Left lung (tissue), 10 donors: Measurements from ENCODE around the gene MYO1F. TPM values are rescaled to one million over a fixed set of nuclear protein-coding genes. Genes with fewer than 3 reads are reported as not detected.

Experiments used
- ATAC-seq: fragments of 200-7000 bp; cut with Tn5 transposase; one replicate; pipeline ENCODE4 v1.9.1; 2020; ENCODE audit warnings: moderate library complexity
- DNase-seq, 4 donors: peaks; one replicate each; pipeline ENCODE4 v3.0.0-alpha.2; 2013 to 2020
- H3K27ac ChIP-seq, 2 donors: fragments of 200-600 bp; sonication (generic) in 1 of 2; one replicate each; pipeline versions ENCODE4 v1.5.0 to v1.8.0; 2020 to 2021
- H3K27me3 ChIP-seq, 2 donors: fragments of 200-600 bp; sonication (generic) in 1 of 2; one replicate each; pipeline versions ENCODE4 v1.5.0 to v1.8.0; 2020 to 2021
- H3K36me3 ChIP-seq, 2 donors: fragments of 200-600 bp; sonication (generic) in 1 of 2; one replicate each; pipeline versions ENCODE4 v1.5.0 to v1.8.0; 2020 to 2021
- H3K4me1 ChIP-seq, 2 donors: fragments of 200-600 bp; one replicate each; pipeline ENCODE4 v1.8.0; 2021
- H3K4me3 ChIP-seq, 2 donors: fragments of 200-600 bp; sonication (generic) in 1 of 2; one replicate each; pipeline versions ENCODE4 v1.5.0 to v1.8.0; 2020 to 2021; ENCODE audit warnings: mild to moderate bottlenecking in 1 of 2
- H3K9me3 ChIP-seq, 2 donors: fragments of 200-600 bp; sonication (generic) in 1 of 2; one replicate each; pipeline versions ENCODE4 v1.5.0 to v1.8.0; 2020 to 2021
- CTCF ChIP-seq, 2 donors: fragments of 200-600 bp; sonication (generic) in 1 of 2; IDR thresholded peaks; one replicate each; pipeline versions ENCODE4 v1.5.0 to v1.8.0; 2021; ENCODE audit warnings: antibody characterized with exemption in 2 of 2
- intact Hi-C, 2 donors: fragments of 100-400 bp; cut with DNase I; formaldehyde crosslinking; loops; one replicate each; pipeline versions ENCODE4 v1.11.2 to v1.14.2; 2022
- polyA plus RNA-seq, 6 donors: library from polyadenylated mRNA; unstranded; fragments of 120-200 nt; gene quantifications; one replicate each; pipeline ENCODE4 v1.2.1, GENCODE V29; 2013; ENCODE audit not compliant: insufficient read length in 6 of 6
- total RNA-seq, 2 donors: library from RNA; stranded (reverse); fragmentation: NEBNext Ultra II Directional; extraction: Animal tissue kit (Norgen Biotek cat#: 25700); gene quantifications; one replicate each; pipeline ENCODE4 v1.2.1, GENCODE V29; 2021
- donor health status: DM: no; HTN: yes; CAD: no.
- donor health status: DM: no; HTN: no; CAD: no.

Gene MYO1F
- total and polyA plus RNA-seq, 8 donors, result 11.3 to 161 (median 13.8) TPM

- intact Hi-C loops, result no loop called here
- no peaks in the 10 kb centered on the region for H3K9me3 ChIP-seq
- TF ChIP-seq CTCF (IDR thresholded peaks at IDR 0.05), result no peak
- peaks cover 2 to 91% of the 10 kb centered on the region in 2 donors for H3K36me3 ChIP-seq
- ATAC-seq (peak; percentile 25), DNase-seq (peak in 2 of 4 donors; percentile 81 to 85)
- H3K4me1 ChIP-seq, result peaks cover 4 to 90% of the 10 kb centered on the region in 2 donors
- H3K27ac ChIP-seq, result peak overlapping the region in 1 of 2 donors; percentile 95
- H3K27me3 ChIP-seq, result no peaks in the 10 kb centered on the region
- H3K4me3 ChIP-seq, result no peak overlapping the region
Observed at GRCh38 chr19:8484331-8484894, 92.8 kb downstream of the MYO1F start.

GRCh38 chr19:8483165-8483564, 94.1 kb downstream of the MYO1F start:
- DNase-seq, result no peak
- Histone ChIP-seq H3K27ac (peak overlapping the region in 1 of 2 donors; percentile 23), H3K36me3 (peaks cover 2 to 91% of the 10 kb centered on the region in 2 donors), H3K9me3 (no peaks in the 10 kb centered on the region), H3K4me1 (peaks cover 4 to 81% of the 10 kb centered on the region in 2 donors), H3K4me3 (no peak overlapping the region), H3K27me3 (no peaks in the 10 kb centered on the region)
- TF ChIP-seq CTCF (IDR thresholded peaks at IDR 0.05), result no peak
- intact Hi-C loops, result no loop called here
- ATAC-seq, result no peak

GRCh38 chr19:8482696-8483095, 94.5 kb downstream of the MYO1F start:
- peak in 1 of 4 donors; percentile 31 for DNase-seq
- no peak for ATAC-seq
- H3K4me3 ChIP-seq, result no peak overlapping the region
- H3K27me3 ChIP-seq, result no peaks in the 10 kb centered on the region
- H3K4me1 ChIP-seq, result peaks cover 4 to 81% of the 10 kb centered on the region in 2 donors
- intact Hi-C loops, result no loop called here
- peak overlapping the region in 1 of 2 donors; percentile 23 for H3K27ac ChIP-seq
- no peaks in the 10 kb centered on the region for H3K9me3 ChIP-seq
- H3K36me3 ChIP-seq, result peaks cover 2 to 91% of the 10 kb centered on the region in 2 donors
- no peak for TF ChIP-seq CTCF (IDR thresholded peaks at IDR 0.05)

- no peak for TF ChIP-seq CTCF (IDR thresholded peaks at IDR 0.05)
- DNase-seq, result peak in 1 of 4 donors; percentile 44
- peaks cover 4 to 81% of the 10 kb centered on the region in 2 donors for H3K4me1 ChIP-seq
- H3K9me3 ChIP-seq, result no peaks in the 10 kb centered on the region
- H3K4me3 ChIP-seq, result no peak overlapping the region
- intact Hi-C loops, result no loop called here
- no peak for ATAC-seq
- H3K27me3 ChIP-seq, result no peaks in the 10 kb centered on the region
- H3K36me3 ChIP-seq, result peaks cover 2 to 91% of the 10 kb centered on the region in 2 donors
- H3K27ac ChIP-seq, result peak overlapping the region in 1 of 2 donors; percentile 53
Observed at GRCh38 chr19:8481616-8482015, 95.6 kb downstream of the MYO1F start.

GRCh38 chr19:8481201-8481600, 96.0 kb downstream of the MYO1F start:
- H3K27me3 ChIP-seq, result no peaks in the 10 kb centered on the region
- DNase-seq, result peak in 1 of 4 donors; percentile 81
- peak overlapping the region; percentile 18 to 53 for H3K27ac ChIP-seq
- ATAC-seq, result no peak
- peaks cover 4 to 80% of the 10 kb centered on the region in 2 donors for H3K4me1 ChIP-seq
- no peak for TF ChIP-seq CTCF (IDR thresholded peaks at IDR 0.05)
- peaks cover 2 to 91% of the 10 kb centered on the region in 2 donors for H3K36me3 ChIP-seq
- H3K4me3 ChIP-seq, result no peak overlapping the region
- intact Hi-C loops, result no loop called here
- H3K9me3 ChIP-seq, result no peaks in the 10 kb centered on the region
